Measurements from ENCODE around the gene ROM1. TPM values are rescaled to one million over a fixed set of nuclear protein-coding genes. Genes with fewer than 3 reads are reported as not detected.
"Not testable (repeated sequence)": the region's sequence is repeated elsewhere in the genome, so short reads cannot be mapped to it uniquely, and the experiment has no call there.

The ROM1 gene
- total RNA-seq, 1 donor from 2014 or later = 15.2 TPM

DNA sequence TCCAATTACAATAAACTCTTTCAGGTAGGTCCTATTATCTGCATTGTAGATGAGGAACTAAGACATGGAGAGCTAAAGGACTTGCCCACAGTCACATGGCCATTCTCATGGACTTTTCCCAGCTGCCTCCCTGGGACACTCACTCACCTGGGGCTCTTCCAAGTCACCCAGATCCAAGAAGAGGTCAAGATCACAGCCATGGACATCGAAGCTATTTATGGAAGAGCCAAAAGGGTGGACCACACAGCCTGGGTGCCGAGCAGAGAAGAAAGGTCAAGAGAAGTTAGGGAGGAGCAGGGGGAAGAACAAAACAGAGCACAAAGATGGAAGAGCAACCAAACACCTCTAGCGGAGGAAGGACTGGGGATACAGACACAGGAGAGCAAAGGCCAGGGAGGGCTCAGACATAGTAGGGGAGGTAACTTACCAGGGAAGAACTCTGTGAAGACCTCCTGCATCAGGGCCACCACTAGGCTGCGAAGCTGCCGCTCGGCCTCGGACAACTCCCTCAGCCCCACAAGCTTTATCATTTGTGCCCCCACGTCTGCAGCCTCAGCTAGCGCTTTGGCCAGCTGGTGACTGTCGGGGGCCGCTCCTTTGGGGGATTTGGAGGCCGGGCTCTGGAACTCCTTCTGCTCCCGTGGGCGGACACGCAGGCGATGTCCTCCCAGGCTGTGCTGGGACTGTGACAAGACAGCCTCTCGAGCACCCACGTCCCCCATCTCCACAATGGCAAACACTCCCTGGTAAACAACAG is 31.9 kb upstream of the ROM1 start:
- intact Hi-C loops (cut with DNase I) = no loop called here
- DNase-seq (ENCODE audit: low spot score) (no peak), ATAC-seq (no peak)

DNA sequence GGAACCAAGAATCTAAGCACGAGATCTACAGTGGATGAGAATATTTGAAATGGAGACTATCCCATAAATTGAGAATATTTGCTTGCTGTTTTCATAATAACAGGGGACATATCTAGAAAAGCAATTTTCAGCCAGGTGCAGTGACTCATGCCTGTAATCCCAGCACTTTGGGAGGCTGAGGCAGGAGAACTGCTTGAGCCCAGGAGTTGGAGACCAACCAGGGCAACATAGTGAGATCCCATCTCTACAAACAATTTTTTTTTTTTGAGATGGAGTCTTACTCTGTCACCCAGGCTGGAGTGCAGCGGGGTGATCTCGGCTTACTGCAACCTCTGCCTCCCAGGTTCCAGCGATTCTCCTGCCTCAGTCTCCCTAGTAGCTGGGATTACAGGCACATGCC is 31.3 kb upstream of the ROM1 start:
- intact Hi-C loops (cut with DNase I); ATAC-seq; DNase-seq (ENCODE audit: low spot score): not testable (repeated sequence)

DNA sequence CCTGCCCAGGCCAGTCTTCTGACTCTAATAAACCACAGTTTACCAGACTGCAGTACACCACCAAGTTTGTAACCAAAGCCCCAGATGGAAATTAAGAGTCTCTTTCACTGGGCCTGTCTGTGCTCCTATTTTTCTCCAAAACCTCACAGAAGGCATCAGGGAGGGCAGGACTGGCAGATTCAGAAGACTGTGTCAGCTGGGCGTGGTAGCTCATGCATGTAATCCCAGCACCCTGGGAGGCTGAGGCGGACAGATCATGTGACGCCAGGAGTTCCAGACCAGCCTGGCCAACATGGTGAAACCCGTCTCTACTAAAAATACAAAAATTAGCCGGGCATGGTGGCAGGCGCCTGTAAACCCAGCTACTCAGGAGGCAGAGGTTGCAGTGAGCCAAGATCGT is 27.7 kb upstream of the ROM1 start:
- intact Hi-C loops (cut with DNase I); ATAC-seq; DNase-seq (ENCODE audit: low spot score): not testable (repeated sequence)

DNA sequence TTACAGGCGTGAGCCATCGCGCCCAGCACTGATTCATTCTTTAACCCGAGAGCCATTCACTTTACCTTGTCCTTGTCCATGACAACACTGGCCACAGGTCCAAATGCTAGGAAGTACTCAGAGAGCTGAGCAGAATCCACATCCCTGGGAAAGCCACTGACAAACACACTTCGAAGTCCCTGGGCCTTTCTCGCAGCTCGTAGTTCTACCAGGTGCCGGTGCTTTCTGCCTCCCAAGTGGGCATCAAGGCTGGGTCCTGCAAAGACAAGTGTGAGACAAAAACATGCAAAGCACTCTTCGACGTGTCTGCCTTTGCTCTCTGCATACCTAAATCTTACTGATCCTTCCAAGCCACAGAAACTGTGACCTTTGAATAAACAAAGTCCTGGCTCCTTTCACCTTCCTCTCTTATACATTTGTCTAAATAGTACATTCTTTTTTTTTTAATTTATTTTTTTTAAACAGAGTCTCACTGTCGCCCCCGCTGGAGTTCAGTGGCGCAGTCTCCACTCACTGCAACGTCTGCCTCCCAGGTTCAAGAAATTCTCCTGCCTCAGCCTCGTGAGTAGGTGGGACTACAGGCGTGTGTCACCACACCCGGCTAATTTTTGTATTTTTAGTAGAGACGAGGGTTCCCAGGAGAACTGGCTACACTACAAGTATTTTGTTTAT is 24.0 kb upstream of the ROM1 start:
- no peak for ATAC-seq
- no peak for DNase-seq (ENCODE audit: low spot score)
- intact Hi-C loops (cut with DNase I) = no loop called here

DNA sequence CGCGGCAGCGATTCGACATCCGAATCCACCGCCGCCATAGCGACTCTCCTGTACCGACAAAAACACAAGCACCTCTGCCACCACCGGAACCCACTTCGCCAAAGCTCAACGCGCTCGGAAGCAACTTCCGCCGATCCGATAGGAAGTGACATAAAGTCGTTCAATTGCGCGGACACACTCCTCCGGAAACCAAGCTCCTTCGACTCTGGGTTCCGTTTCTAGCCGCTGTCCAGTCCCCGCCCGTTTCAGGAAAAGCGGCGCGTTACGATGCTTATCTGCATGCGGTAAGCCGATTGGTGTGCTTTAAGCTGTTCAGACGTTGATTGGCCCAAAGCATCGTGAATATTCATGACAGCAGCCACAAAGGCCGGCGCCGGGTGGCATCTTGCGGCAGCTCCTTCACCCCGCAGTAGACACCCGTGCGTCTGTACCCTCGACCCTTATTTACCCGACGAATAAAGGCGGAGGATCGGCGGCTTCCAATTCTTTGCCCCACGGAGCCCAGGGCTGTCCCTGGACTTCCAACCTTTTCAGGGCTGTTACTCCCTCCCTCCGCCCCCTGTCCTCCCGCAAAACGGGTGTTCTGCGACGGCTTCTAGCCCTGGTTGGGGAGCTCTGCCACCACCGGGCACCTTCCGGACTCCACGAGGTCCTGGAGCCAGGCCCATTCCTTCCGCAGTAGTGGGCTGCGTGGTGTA is 21.5 kb upstream of the ROM1 start, which contains the start of gene TUT1:
TUT1 (minus strand) TSS at position 76 of the 698 bp plus-strand sequence; CDS start at position 38, 38 bp downstream.
- intact Hi-C loops (cut with DNase I) = no loop called here
- ATAC-seq (peak; percentile 97), DNase-seq (ENCODE audit: low spot score) (peak; percentile 97)

DNA sequence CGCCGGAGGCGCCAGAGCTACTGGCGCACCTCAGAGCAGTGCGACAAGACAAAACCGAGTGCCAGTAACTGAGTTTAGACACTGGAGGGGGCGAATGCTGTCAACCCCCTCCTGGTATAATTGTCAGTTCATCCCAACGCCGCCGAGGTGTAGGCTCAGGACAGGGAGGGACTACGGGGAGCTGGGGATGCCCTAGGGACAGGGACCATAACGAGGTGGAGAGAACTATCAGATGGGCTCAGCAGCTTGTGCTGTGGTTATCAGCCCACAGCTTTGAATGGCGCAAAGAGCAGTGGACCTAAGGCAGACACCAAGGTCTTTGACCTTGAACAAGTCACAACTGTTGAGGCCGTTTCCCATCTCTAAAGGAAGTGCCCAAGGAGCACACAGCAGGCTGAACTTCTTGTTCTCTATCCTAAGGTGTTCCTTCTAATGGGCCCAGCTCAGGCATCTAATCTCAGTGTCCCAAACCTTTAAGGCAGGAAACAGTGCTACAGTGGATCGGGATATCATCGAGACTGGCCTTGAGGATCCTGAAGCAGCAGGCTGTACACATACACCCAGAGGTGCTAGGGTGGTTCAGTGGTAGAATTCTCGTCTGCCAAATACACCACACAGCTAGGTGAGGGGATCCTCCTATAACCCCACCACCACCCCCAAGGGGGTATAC is 20.8 kb upstream of the ROM1 start:
- ATAC-seq (peak; percentile 13), DNase-seq (ENCODE audit: low spot score) (no peak)
- intact Hi-C loops (cut with DNase I) = no loop called here

DNA sequence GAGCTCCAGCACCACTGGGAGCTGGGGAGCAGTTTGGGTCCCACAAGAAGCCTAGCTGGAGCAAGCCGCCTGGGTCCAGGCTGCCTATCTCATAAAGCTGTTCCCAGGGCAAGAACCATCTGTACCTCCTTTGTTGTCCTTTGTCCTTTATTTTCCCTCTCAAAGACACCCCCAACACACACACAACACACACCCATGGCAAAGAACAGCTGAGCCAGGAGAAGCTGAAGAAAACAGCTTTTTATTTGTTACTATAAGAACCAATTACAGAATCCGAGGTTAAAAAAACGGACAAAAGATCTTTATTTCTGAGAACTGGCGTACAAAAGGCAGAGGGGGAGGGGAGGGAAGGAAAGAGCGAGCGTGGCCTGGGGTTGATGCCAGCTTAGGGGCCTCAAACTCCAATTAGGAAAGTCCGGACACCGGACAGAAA is 20.1 kb upstream of the ROM1 start:
- ATAC-seq (no peak), DNase-seq (ENCODE audit: low spot score) (no peak)
- intact Hi-C loops (cut with DNase I) = no loop called here

DNA sequence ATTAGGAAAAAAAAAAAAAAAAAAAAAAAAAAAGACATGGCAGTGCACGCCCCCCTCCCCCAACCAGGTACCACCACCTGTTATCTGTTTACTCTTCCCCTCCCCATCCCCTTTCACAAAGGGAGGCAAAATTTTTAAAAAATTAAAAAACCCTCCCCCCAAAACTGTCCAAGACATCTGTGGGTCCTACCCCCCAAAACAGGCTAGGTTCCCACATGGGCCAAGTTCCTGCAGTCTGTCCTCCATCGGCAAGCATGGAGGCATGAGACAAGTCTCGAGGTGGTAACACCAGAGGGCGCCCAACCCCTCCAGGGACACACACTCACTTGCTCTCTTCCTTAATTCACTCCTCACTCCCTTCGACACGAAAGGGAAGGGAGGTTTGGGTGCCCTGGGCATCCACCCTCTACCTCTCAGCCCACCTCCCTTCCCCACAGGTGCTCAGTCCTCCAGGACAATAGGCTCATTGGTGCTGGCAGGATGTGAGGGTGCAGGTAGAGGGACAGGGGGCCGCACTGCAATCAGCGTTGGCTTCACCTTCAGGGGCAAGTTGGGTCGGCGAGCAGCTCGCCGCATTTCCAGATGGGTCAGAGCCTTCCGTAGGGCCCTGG is 19.5 kb upstream of the ROM1 start:
- DNase-seq (ENCODE audit: low spot score) = peak; percentile 89
- intact Hi-C loops (cut with DNase I) = no loop called here
- peak; percentile 37 for ATAC-seq

DNA sequence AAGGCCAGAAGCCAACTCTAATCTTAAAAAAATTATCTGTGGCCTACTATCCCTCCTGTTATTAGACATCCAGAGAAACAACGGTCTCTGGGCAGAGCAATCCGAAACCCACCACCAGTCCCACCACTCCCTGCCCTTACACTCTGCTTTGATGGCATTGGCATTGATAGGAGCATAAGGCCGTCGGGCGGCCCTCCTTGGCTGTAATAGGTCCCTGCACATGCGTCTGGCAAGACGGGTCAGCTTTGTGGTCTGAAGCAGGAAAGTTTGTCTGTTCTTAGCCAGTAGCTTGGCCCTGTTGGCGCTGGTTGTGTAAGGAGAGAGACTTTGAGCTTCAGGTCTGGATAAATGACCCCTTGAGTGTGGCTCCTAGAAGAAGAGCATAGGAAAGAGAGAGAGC is 17.9 kb upstream of the ROM1 start:
- intact Hi-C loops (cut with DNase I) = no loop called here
- DNase-seq (ENCODE audit: low spot score) = no peak
- ATAC-seq = no peak

DNA sequence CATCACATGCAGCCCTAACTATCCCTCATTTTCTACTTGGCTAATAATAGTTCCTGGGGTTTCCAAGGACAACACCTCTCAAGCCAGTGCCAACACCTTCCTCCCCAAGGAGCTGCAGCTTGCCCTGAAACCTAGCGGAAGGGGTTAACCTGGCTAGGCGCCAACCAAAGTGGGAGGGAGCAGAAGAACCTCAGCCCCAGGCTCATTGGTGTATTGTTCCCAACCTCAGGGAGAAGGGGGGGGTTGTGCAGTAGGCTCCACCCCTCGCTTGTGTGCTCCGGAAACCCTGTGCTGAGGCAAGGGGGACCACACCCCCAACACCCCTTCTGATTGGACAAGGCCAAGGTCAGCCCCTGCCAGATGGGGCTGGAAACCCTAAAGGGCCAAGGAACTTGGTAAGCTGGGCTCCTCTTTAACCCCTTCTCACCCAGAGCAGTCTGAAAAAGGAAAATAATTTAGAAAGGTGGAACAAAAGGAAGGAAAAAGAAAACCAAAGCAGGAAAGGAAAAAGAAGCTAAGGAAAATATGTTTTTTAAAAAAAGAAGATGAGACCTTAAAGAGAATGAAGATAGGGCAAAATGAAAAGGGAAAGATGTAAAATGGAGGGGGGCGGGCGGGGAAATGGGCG is 13.9 kb upstream of the ROM1 start:
- DNase-seq (ENCODE audit: low spot score) = peak; percentile 97
- intact Hi-C loops (cut with DNase I) = no loop called here
- ATAC-seq = peak; percentile 89

DNA sequence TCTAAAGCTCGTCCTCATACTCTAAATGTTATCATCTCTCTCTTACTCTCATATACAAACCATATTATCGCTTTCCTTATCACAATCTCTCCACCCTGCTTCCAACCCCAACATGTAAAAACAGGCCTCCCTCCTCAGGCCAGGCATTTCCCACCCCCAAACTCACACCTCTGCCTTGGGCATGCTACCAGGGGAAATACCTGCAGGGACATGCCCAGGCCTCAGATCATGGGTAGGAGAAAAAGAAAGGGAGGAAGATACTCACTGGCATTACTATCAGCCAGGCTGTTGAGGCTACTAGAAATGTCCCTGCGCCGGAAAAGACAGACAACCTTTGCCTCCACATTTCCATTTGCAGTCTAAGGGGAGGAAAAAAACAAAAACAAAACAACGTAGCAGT is 13.2 kb upstream of the ROM1 start:
- intact Hi-C loops (cut with DNase I) = no loop called here
- no peak for ATAC-seq

DNA sequence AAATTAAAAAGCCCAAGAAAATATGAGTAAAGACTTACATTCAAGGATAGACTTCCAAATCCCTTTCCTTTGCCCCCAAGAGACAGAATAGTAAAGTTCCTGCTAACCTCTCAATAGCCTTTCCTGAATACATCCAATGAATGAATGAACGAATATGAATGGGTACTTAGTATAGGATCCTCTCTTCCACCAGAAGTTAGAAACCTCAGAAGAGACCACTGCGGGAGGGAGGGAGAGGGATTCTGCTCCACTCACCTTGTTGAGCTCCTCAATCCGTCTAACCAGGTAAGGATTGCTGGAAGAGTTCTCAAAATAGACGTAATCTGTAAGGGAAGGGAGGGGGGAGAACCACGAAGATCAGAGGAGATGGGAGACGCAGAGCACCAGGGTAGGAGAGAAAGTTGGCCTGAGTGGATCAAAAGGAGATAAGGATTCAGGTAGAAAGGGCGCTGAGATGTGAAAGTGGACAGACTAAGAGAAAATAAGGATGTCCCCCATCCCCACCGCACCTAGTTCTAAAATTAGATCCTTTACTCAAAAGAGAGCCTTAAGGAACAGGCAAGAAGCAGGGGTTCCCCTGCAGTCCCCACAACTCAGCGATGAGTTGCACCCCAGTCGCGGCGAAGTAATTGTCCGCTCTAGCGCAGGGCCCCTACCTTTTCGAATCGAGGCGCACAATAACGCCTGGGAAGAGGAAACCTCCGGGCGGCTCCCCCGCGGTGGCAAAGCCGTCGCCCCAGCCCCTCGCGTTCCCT is 12.5 kb upstream of the ROM1 start:
- intact Hi-C loops (cut with DNase I) = loop anchor here (1.0 kb wide), 1 partner anchor 96 kb away; no protein-coding TSS in a partner anchor
- no peak for ATAC-seq
- DNase-seq (ENCODE audit: low spot score) = no peak

More for the DNA sequence above, 13.2 kb upstream of the ROM1 start:
- DNase-seq (ENCODE audit: low spot score) = no peak

DNA sequence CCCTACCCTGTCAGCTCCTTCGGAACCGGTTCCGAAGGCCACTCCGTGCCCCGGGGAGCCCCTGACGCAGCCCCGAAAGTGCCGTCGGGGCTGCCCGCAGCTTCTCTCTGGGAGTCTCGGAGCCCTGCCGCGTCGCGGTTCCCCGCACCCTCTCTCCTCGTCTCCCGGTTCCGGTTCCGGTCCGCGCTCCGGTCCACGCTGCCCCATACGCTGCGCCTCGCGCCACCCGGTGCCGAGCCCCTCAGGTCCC is 12.0 kb upstream of the ROM1 start:
- no peak for DNase-seq (ENCODE audit: low spot score)
- intact Hi-C loops (cut with DNase I) = loop anchor here (1.0 kb wide), 1 partner anchor 95 kb away; no protein-coding TSS in a partner anchor
- no peak for ATAC-seq

DNA sequence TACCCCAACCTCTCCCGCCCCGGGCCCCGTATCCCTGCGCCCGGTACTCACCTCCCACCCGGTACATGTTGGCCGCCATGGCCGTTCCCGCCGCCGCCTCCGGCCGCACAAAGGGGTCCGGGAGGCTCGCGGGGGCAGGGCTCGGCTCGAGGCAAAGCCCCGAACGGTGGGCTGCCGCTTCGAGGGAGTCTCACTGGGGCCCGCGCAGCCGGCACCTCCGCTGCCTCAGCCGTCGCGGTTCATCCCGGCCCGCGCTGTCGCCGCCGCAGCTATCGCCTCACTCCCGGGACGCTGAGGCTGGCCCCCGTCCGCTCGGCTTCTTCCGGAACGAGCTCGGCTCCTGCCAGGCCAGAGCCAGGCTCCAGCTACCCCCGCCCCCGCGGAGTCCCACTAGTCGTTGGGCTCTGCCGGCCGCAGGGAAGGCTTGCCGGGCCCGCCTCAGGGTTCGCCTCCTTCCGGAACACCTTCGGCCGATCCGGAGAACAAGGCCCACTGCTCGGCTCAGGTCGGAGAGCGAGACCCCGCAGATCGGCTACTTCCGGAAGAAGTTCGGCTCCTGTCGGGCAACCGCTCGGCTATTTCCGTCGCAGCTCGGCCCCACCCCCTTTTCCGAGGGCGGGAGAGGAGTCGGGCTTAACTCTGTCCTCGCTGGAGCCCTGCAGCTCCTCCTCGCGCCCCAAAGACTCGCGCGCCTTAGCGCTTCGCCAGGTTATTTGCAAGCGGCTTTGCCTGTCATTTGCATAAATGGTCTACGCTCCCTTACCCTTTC is 11.5 kb upstream of the ROM1 start, which contains the start of gene MTA2:
MTA2 (minus strand) TSS at position 494 of the 769 bp plus-strand sequence; CDS start at position 79, 415 bp downstream.
- intact Hi-C loops (cut with DNase I) = loop anchor here (1.0 kb wide), 1 partner anchor 95 kb away; no protein-coding TSS in a partner anchor
- ATAC-seq (peak; percentile 91), DNase-seq (ENCODE audit: low spot score) (peak; percentile 99)

DNA sequence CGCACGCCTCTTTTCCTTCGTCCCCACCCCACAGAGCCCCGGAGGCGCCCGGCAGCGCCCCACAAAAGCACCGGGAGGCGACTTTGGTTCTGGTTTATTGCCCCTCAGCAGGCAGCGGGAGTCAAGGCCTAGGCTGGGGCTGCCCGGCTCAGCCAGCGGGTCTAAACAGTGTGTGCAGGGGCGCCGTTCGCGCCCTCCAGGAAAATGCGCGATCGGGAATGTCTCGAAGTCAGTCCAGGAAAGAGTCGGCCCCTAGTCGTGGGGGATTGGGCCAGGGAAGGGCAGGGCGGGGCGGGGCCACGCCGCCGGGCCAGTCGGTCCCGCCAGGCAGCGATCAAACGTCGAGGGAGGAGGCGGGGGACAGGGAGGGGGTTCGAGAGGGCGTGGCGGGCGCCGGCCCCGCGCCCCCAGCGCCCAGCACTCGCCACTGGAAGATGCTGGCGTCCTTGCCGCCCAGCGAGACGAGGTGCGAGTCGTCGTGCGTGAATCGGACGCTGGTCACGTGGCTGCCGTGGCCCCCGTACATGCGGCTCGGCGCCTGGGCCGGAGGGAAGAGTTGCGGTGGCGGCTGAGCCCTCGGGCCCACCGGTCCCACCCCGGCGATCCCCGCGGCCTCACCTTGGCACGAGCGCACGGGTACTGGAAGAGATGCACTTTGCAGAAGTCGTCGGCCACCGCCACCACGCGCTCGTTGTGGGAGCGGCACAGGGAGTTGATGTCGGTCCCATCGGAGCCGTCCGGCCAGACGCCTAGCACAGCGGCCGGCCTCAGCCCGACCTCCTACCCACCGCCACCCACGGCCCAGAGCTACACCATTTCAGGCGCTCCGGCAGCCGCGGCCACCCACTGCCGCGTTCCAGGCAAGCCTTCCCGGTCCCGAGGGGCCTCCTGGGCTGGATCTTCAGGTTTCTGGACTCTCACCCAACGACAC is 10.7 kb upstream of the ROM1 start:
- ATAC-seq (peak; percentile 67), DNase-seq (ENCODE audit: low spot score) (peak; percentile 88)
- intact Hi-C loops (cut with DNase I) = no loop called here

DNA sequence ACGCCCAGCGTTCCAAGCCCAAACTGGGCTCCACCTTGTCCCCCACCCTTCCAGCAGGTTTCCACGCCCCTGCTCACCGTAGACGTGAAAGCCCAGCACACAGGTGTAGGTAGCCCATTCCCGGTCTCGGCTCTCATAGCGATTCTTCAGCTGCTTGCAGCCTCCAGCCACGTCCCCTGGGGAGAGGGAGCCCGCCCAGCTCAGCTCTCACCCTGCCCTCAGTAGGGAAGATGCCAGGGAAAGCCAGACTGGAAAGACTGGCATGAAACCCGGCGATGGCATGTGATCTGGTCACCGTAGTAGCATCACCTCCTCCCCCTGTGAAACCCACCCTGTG is 10.0 kb upstream of the ROM1 start:
- no peak for ATAC-seq
- intact Hi-C loops (cut with DNase I) = no loop called here
- no peak for DNase-seq (ENCODE audit: low spot score)

All from sciatic nerve (tissue), 2 donors.